H1 (cell line): ENCODE results near the gene IGF2R. TPM values are rescaled to one million over a fixed set of nuclear protein-coding genes. Genes with fewer than 3 reads are reported as not detected.

Experiments
- CTCF ChIA-PET: fragments of 300-600 bp; sonication (Branson Sonifier 250); formaldehyde crosslinking; loops from one replicate; lab custom pipeline; 2021; ENCODE audit not compliant: partially characterized antibody; lab: Charles Lee
- POLR2A ChIA-PET: fragments of 300-600 bp; sonication (Branson Sonifier 250); formaldehyde crosslinking; loops from one replicate; lab custom pipeline; 2021; ENCODE audit warnings: inconsistent platforms; ENCODE audit not compliant: partially characterized antibody; lab: Charles Lee
- DNase-seq, 2 experiments: peaks; one replicate each; pipeline versions ENCODE4 v3.0.0 to v3.0.0-alpha.2; 2010 to 2022; ENCODE audit warnings: low spot score in 2 of 2, low read depth in 1 of 2, mixed read lengths in 1 of 2
- FAIRE-seq: peaks from 2 replicates; lab custom pipeline; 2011; peaks lifted over from hg19 to GRCh38; lab: Jason Lieb, UNC
- H2AFZ ChIP-seq: 2 replicates; pipeline ENCODE4 v1.8.1; 2012; ENCODE audit warnings: low read length, inconsistent platforms
- H2AK5ac ChIP-seq: 2 replicates; pipeline ENCODE4 v1.6.1; 2013; ENCODE audit warnings: low read depth, low read length
- H2BK120ac ChIP-seq: replicated peaks from 2 replicates; pipeline ENCODE3; 2013; ENCODE audit warnings: low read depth, low read length, inconsistent platforms
- H2BK12ac ChIP-seq: 2 replicates; pipeline ENCODE4 v1.6.1; 2013; ENCODE audit warnings: low read depth, low read length
- H2BK15ac ChIP-seq: 2 replicates; pipeline ENCODE4 v1.6.1; 2013; ENCODE audit warnings: low read length
- H2BK20ac ChIP-seq: 2 replicates; pipeline ENCODE4 v1.6.1; 2013; ENCODE audit warnings: low read length
- H2BK5ac ChIP-seq: 2 replicates; pipeline ENCODE4 v1.6.1; 2013; ENCODE audit warnings: low read depth, low read length
- H3K14ac ChIP-seq: 2 replicates; pipeline ENCODE4 v1.6.1; 2013; ENCODE audit warnings: inconsistent platforms; ENCODE audit not compliant: insufficient read length
- H3K18ac ChIP-seq: 2 replicates; pipeline ENCODE4 v1.6.1; 2013; ENCODE audit warnings: low read length; ENCODE audit errors: extremely low read depth
- H3K23ac ChIP-seq: 2 replicates; pipeline ENCODE4 v1.6.1; 2013; ENCODE audit warnings: inconsistent platforms; ENCODE audit not compliant: insufficient read length
- H3K23me2 ChIP-seq: 2 replicates; pipeline ENCODE4 v1.6.1; 2013; ENCODE audit warnings: low read depth, low read length
- H3K27ac ChIP-seq: 2 replicates; pipeline ENCODE4 v1.6.1; 2011; ENCODE audit warnings: low read depth, low read length, inconsistent platforms
- H3K27me3 ChIP-seq, 4 experiments: replicated peaks in 1 of 4; 1 replicate in 1 of 4; 2 replicates in 3 of 4; pipeline versions ENCODE4 v1.6.1 to v1.8.1; 2011 to 2013; ENCODE audit warnings: low read length in 3 of 4, mild to moderate bottlenecking in 3 of 4, inconsistent platforms in 2 of 4, mixed read lengths in 2 of 4, moderate library complexity in 1 of 4; ENCODE audit not compliant: control insufficient read depth in 3 of 4, insufficient read depth in 3 of 4; ENCODE audit errors: extremely low read depth in 1 of 4
- H3K36me3 ChIP-seq, 4 experiments: 2 replicates each; pipeline versions ENCODE4 v1.6.1 to v1.8.1; 2011 to 2013; ENCODE audit warnings: mild to moderate bottlenecking in 4 of 4, low read length in 3 of 4, moderate library complexity in 2 of 4, control low read depth in 1 of 4, inconsistent platforms in 1 of 4; ENCODE audit not compliant: insufficient read depth in 4 of 4, control insufficient read depth in 2 of 4
- H3K4ac ChIP-seq: replicated peaks from 2 replicates; pipeline ENCODE3; 2013; ENCODE audit warnings: low read length, low read depth, mixed read lengths, inconsistent platforms; ENCODE audit not compliant: insufficient read length
- H3K4me1 ChIP-seq, 4 experiments: replicated peaks in 1 of 4; 1 replicate in 1 of 4; 2 replicates in 3 of 4; pipeline versions ENCODE4 v1.6.1 to v1.8.1; 2011 to 2013; ENCODE audit warnings: low read length in 3 of 4, inconsistent platforms in 2 of 4, mixed read lengths in 1 of 4; ENCODE audit not compliant: insufficient read depth in 4 of 4, control insufficient read depth in 3 of 4
- H3K4me2 ChIP-seq, 2 experiments: 2 replicates each; pipeline versions ENCODE4 v1.6.1 to v1.8.1; 2011 to 2013; ENCODE audit warnings: low read depth in 2 of 2, low read length in 2 of 2, control low read depth in 1 of 2, inconsistent platforms in 1 of 2, mild to moderate bottlenecking in 1 of 2; ENCODE audit not compliant: insufficient read depth in 1 of 2
- H3K4me3 ChIP-seq, 4 experiments: fragments of 200-600, 300-600 bp in 1 of 4; sonication (generic), shearing (Covaris generic), sonication (Bioruptor Twin) in 1 of 4; 2 replicates each; pipeline versions ENCODE4 v1.5.1 to v1.8.1; 2011 to 2016; ENCODE audit warnings: low read length in 4 of 4, low read depth in 3 of 4, control low read depth in 2 of 4, inconsistent platforms in 2 of 4, mild to moderate bottlenecking in 2 of 4, mixed read lengths in 1 of 4, moderate library complexity in 1 of 4; ENCODE audit not compliant: insufficient read depth in 2 of 4; ENCODE audit errors: extremely low read depth in 1 of 4
- H3K56ac ChIP-seq: replicated peaks from 2 replicates; pipeline ENCODE3; 2013; ENCODE audit warnings: low read depth, mild to moderate bottlenecking, mixed read lengths, low read length, inconsistent platforms; ENCODE audit not compliant: insufficient read length
- H3K79me1 ChIP-seq: 2 replicates; pipeline ENCODE4 v1.6.1; 2013; ENCODE audit warnings: low read depth, low read length, control low read depth
- H3K79me2 ChIP-seq, 2 experiments: 2 replicates each; pipeline versions ENCODE4 v1.6.1 to v1.8.1; 2012 to 2013; ENCODE audit warnings: low read length in 2 of 2, mild to moderate bottlenecking in 2 of 2, inconsistent platforms in 1 of 2; ENCODE audit not compliant: insufficient read depth in 2 of 2, control insufficient read depth in 1 of 2
- H3K9ac ChIP-seq, 4 experiments: replicated peaks in 1 of 4; 1 replicate in 1 of 4; 2 replicates in 3 of 4; pipeline versions ENCODE4 v1.6.1 to v1.8.1; 2011 to 2013; ENCODE audit warnings: low read depth in 3 of 4, low read length in 3 of 4, control low read depth in 2 of 4, mild to moderate bottlenecking in 2 of 4, moderate library complexity in 2 of 4, inconsistent platforms in 1 of 4; ENCODE audit errors: extremely low read depth in 1 of 4
- H3K9me3 ChIP-seq, 2 experiments: 2 replicates each; pipeline versions ENCODE4 v1.6.1 to v1.8.1; 2012 to 2013; ENCODE audit warnings: mild to moderate bottlenecking in 2 of 2, moderate library complexity in 2 of 2, control low read depth in 1 of 2, inconsistent platforms in 1 of 2, low read depth in 1 of 2, low read length in 1 of 2, mixed read lengths in 1 of 2; ENCODE audit not compliant: insufficient read depth in 2 of 2
- H4K20me1 ChIP-seq, 2 experiments: replicated peaks in 1 of 2; 2 replicates each; pipeline versions ENCODE3 to v1.8.1; 2011 to 2013; ENCODE audit warnings: inconsistent platforms in 2 of 2, low read length in 2 of 2, mild to moderate bottlenecking in 1 of 2; ENCODE audit not compliant: insufficient read depth in 2 of 2, control insufficient read depth in 1 of 2
- H4K5ac ChIP-seq: 2 replicates; pipeline ENCODE4 v1.6.1; 2013; ENCODE audit warnings: low read length, low read depth, mixed read lengths, inconsistent platforms; ENCODE audit not compliant: insufficient read length
- H4K8ac ChIP-seq: 2 replicates; pipeline ENCODE4 v1.8.0; 2013; ENCODE audit warnings: mild to moderate bottlenecking, moderate library complexity, low read length, inconsistent platforms; ENCODE audit not compliant: insufficient read depth; ENCODE audit errors: extremely low read depth
- H4K91ac ChIP-seq: replicated peaks from 2 replicates; pipeline ENCODE3; 2013; ENCODE audit warnings: low read length, mixed read lengths, inconsistent platforms; ENCODE audit not compliant: insufficient read length
- CEBPB ChIP-seq: IDR thresholded peaks from 2 replicates; pipeline ENCODE4 v1.6.1; 2012; ENCODE audit warnings: low read depth, low read length
- CHD2 ChIP-seq: IDR thresholded peaks from 2 replicates; pipeline ENCODE4 v1.6.1; 2012; ENCODE audit warnings: low read length, improper control_type of control experiment
- KDM4A ChIP-seq: IDR thresholded peaks from one replicate; pipeline ENCODE4 v1.7.1; 2012; ENCODE audit warnings: low read depth, mild to moderate bottlenecking, moderate library complexity, low read length, inconsistent platforms; ENCODE audit not compliant: severe bottlenecking
- POLR2A ChIP-seq, 2 experiments: IDR thresholded peaks; 1 replicate in 1 of 2; 2 replicates in 1 of 2; pipeline ENCODE4 v1.6.1; 2011; ENCODE audit warnings: low read depth in 2 of 2, low read length in 2 of 2, mild to moderate bottlenecking in 2 of 2; ENCODE audit errors: control extremely low read depth in 1 of 2
- SAP30 ChIP-seq: fragments of 300-600 bp; sonication (generic); IDR thresholded peaks from 2 replicates; pipeline ENCODE4 v1.7.1; 2012; ENCODE audit warnings: low read length, moderate library complexity, mild to moderate bottlenecking, inconsistent platforms; ENCODE audit not compliant: insufficient read depth, insufficient replicate concordance
- SIRT6 ChIP-seq: IDR thresholded peaks from one replicate; pipeline ENCODE4 v1.7.1; 2012; ENCODE audit warnings: low read length, inconsistent platforms
- SRF ChIP-seq: IDR thresholded peaks from 2 replicates; pipeline ENCODE4 v1.6.1; 2011; ENCODE audit warnings: mild to moderate bottlenecking, low read depth, low read length, moderate library complexity
- TBP ChIP-seq: IDR thresholded peaks from 2 replicates; pipeline ENCODE4 v1.6.1; 2011; ENCODE audit warnings: low read depth, low read length, improper control_type of control experiment
- WGBS, 2 experiments: shearing (Covaris generic) in 1 of 2; methylation state at CpG; one replicate each; pipeline versions ENCODE4 v1.1.6 to v1.1.7; 2013 to 2015; ENCODE audit warnings: low lambda C conversion rate in 2 of 2, mixed read lengths in 2 of 2, inconsistent platforms in 1 of 2, low coverage in 1 of 2, missing lambda C conversion rate in 1 of 2; ENCODE audit not compliant: insufficient replicate concordance in 2 of 2, insufficient coverage in 1 of 2, insufficient read length in 1 of 2; ENCODE audit errors: extremely low coverage in 1 of 2, missing lambda C conversion rate in 1 of 2; 5-methylcytosine and 5-hydroxymethylcytosine counted together
- polyA plus RNA-seq, 7 experiments: library from polyadenylated mRNA; depleted of rRNA in 3 of 7; stranded (reverse) in 5 of 7; unstranded in 2 of 7; fragments of >200 nt in 5 of 7; fragments of 200-250 nt in 2 of 7; gene quantifications; 1 replicate in 5 of 7; 2 replicates in 1 of 7; 4 replicates in 1 of 7; pipeline versions ENCODE4 v1.2.1 to v1.2.3, GENCODE V29; 2011 to 2013; ENCODE audit warnings: missing spikeins in 2 of 7, mixed read lengths in 2 of 7
- total RNA-seq: library from RNA; stranded (reverse); fragmentation: NEBNext Ultra II Directional; extraction: Animal tissue kit (Norgen Biotek cat#: 25700); gene quantifications from 2 replicates; pipeline ENCODE4 v1.2.1, GENCODE V29; 2021
- TF ChIP-seq, protein P1 (sequence below): IDR thresholded peaks from 2 replicates; pipeline ENCODE4 v1.6.1; 2011; ENCODE audit warnings: low read depth, mild to moderate bottlenecking, low read length; ENCODE audit not compliant: insufficient read depth
- TF ChIP-seq, protein P2 (sequence below): IDR thresholded peaks from 2 replicates; pipeline ENCODE4 v1.6.1; 2012; ENCODE audit warnings: low read length, inconsistent platforms

Gene IGF2R
- total and polyA plus RNA-seq, 2 of the 8 experiments (the other 6 are each of a cell fraction or from before 2014, with no cell fraction given) = 20.6 to 74.1 TPM

DNA sequence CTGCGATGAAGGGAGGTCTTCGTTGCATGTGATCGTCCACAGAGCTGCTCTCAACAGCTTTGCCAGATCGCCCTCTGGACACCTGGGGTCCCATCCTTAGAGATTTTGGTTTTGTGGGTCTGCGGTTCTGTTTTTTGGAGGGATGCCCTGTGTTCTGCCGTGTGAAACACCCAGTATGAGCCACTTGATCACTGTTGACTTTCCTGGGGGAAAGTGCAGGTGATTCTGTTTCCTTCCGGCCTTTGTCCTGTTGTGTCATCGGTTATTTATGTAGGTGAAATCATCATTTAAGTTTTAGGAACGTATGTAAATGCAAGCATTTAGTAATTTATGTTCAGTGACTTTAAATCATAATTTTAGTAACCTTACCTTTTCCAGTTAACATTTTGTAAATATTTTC is 96.3 kb downstream of the IGF2R start:
- 94% methylated on average over 9 of the region's 9 CpGs; no CpG with 5 or more reads in 1 of the 2 experiments for WGBS, 2 experiments
- FAIRE-seq = no peak
- no peak overlapping the region for H3K9ac ChIP-seq

More for the DNA sequence above, 96.3 kb downstream of the IGF2R start:
- Histone ChIP-seq H4K8ac (no peak overlapping the region), H4K20me1 (peaks cover 3 to 8% of the 10 kb centered on the region in 2 experiments), H3K27ac (no peak overlapping the region), H2AK5ac (no peak overlapping the region), H3K79me1 (no peaks in the 10 kb centered on the region), H3K4me3 (no peak overlapping the region), H2BK5ac (no peak overlapping the region), H3K4me1 (no peaks in the 10 kb centered on the region), H3K56ac (no peak overlapping the region), H2BK120ac (no peak overlapping the region), H2AFZ (no peak overlapping the region), H2BK15ac (no peak overlapping the region), H3K4ac (no peak overlapping the region), H2BK20ac (no peak overlapping the region), H4K5ac (no peak overlapping the region), H2BK12ac (no peak overlapping the region), H3K18ac (no peak overlapping the region), H3K79me2 (no peaks in the 10 kb centered on the region), H3K9me3 (no peaks in the 10 kb centered on the region), H3K4me2 (no peak overlapping the region), H4K91ac (no peak overlapping the region), H3K14ac (no peak overlapping the region), H3K27me3 (no peaks in the 10 kb centered on the region), H3K36me3 (peaks cover 25 to 64% (median 58%) of the 10 kb centered on the region in 4 experiments), H3K23ac (no peak overlapping the region), H3K23me2 (no peaks in the 10 kb centered on the region)
- DNase-seq = no peak
- ChIA-PET POLR2A (no interaction called here), CTCF (no interaction called here)
- TF ChIP-seq SAP30 (no peak), POLR2A (IDR thresholded peaks at IDR 0.05; ENCODE audit: control extremely low read depth in 1 of 2, low read depth in 2 of 2, low read length in 2 of 2) (no peak), SRF (no peak), SIRT6 (no peak), CHD2 (no peak), TBP (no peak), CEBPB (no peak), KDM4A (no peak)
- TF ChIP-seq, protein P1, sequence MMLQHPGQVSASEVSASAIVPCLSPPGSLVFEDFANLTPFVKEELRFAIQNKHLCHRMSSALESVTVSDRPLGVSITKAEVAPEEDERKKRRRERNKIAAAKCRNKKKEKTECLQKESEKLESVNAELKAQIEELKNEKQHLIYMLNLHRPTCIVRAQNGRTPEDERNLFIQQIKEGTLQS = no peak
- TF ChIP-seq, protein P2, sequence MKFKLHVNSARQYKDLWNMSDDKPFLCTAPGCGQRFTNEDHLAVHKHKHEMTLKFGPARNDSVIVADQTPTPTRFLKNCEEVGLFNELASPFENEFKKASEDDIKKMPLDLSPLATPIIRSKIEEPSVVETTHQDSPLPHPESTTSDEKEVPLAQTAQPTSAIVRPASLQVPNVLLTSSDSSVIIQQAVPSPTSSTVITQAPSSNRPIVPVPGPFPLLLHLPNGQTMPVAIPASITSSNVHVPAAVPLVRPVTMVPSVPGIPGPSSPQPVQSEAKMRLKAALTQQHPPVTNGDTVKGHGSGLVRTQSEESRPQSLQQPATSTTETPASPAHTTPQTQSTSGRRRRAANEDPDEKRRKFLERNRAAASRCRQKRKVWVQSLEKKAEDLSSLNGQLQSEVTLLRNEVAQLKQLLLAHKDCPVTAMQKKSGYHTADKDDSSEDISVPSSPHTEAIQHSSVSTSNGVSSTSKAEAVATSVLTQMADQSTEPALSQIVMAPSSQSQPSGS = no peak
